ENCODE measurements around the gene IL12RB1. TPM values are rescaled to one million over a fixed set of nuclear protein-coding genes. Genes with fewer than 3 reads are reported as not detected.

The IL12RB1 gene
- total and polyA plus RNA-seq, 2 donors from 2014 or later: 0.45 to 3.2 TPM

DNA sequence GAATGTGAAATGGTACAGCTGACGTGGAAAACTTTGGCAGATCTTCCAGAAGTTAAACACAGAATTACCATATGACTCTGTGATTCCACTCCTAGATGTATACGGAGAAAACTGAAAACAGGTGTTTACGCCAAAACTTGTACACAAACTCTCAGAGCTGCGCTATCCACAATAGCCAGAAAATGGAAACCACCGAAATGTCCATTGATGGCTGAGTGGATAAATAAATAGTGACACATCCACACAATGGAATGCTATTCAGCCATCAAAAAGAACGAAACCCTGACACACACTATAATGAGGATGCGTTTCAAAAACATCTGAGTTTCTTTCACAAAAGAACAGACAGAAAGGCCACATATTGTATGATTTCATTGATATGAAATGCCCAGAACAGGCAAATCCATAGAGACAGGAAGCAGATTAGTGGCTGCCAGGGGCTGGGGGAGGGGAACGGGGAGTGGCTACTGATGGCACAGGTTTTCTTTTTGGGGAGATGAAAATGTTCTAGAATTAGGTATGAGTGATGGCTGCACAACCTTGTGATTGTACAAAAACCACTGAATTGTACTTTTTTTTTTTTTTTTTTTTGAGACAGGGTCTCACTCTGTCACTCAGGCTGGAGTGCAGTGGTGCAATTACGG, 33.0 kb downstream of the IL12RB1 start:
- TF ChIP-seq, protein P1, sequence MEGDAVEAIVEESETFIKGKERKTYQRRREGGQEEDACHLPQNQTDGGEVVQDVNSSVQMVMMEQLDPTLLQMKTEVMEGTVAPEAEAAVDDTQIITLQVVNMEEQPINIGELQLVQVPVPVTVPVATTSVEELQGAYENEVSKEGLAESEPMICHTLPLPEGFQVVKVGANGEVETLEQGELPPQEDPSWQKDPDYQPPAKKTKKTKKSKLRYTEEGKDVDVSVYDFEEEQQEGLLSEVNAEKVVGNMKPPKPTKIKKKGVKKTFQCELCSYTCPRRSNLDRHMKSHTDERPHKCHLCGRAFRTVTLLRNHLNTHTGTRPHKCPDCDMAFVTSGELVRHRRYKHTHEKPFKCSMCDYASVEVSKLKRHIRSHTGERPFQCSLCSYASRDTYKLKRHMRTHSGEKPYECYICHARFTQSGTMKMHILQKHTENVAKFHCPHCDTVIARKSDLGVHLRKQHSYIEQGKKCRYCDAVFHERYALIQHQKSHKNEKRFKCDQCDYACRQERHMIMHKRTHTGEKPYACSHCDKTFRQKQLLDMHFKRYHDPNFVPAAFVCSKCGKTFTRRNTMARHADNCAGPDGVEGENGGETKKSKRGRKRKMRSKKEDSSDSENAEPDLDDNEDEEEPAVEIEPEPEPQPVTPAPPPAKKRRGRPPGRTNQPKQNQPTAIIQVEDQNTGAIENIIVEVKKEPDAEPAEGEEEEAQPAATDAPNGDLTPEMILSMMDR (IDR thresholded peaks at IDR 0.05; ENCODE audit: borderline replicate concordance, extremely low read depth, insufficient read depth): no peak
- peaks cover 0 to 9% (median 6%) of the 10 kb centered on the region in 3 donors for H3K4me1 ChIP-seq (ENCODE audit: control insufficient read depth in 2 of 3, insufficient read depth in 2 of 3, low read depth in 1 of 3, low read length in 3 of 3)

DNA sequence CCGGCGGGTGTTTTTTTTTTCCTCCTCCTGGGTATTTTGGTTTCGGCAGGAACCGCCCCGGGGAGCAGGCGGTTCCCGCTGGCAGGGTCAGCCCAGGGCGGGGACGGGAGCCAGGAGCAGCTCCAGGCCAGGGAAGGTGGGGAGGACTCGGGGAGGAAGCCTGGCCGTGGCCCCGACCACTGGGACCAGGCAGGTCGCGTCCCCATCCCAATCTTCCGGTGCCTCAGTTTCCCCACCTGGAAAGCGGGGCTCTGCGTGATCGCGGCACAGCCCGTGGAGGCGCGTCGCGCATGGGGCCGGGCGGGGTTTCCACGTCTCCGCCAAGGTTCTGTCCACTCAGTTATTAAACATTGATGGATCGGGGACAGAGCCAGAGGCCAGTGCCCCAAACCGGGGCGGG, 34.8 kb downstream of the IL12RB1 start:
- no peak overlapping the region for H3K4me3 ChIP-seq (ENCODE audit: low read length in 3 of 3)
- TF ChIP-seq, protein P1 (IDR thresholded peaks at IDR 0.05; ENCODE audit: borderline replicate concordance, extremely low read depth, insufficient read depth): no peak
- H3K4me1 ChIP-seq (ENCODE audit: control insufficient read depth in 2 of 3, insufficient read depth in 2 of 3, low read depth in 1 of 3, low read length in 3 of 3): peaks cover 0 to 7% (median 3%) of the 10 kb centered on the region in 3 donors
- intact Hi-C loops (cut with DNase I): no loop called here
- no peaks in the 10 kb centered on the region for H3K36me3 ChIP-seq (ENCODE audit: control insufficient read depth in 2 of 3, insufficient read depth in 3 of 3, low read length in 3 of 3)
- H3K27ac ChIP-seq (ENCODE audit: low read depth in 2 of 2, low read length in 2 of 2): peak overlapping the region; percentile 53 to 76
- no peak overlapping the region for H3K9ac ChIP-seq (ENCODE audit: low read length in 3 of 3)
- H3K27me3 ChIP-seq (ENCODE audit: control insufficient read depth, insufficient read depth, low read length): peaks cover 3% of the 10 kb centered on the region
- DNase-seq: peak in 1 of 5 donors; percentile 87
- no peaks in the 10 kb centered on the region for H3K9me3 ChIP-seq (ENCODE audit: control insufficient read depth in 2 of 3, insufficient read depth in 1 of 3, low read length in 3 of 3)
- no peak for FAIRE-seq

More for the DNA sequence above, 33.0 kb downstream of the IL12RB1 start:
- FAIRE-seq (no peak), DNase-seq (no peak)
- intact Hi-C loops (cut with DNase I): no loop called here
- Histone ChIP-seq H3K9ac (ENCODE audit: low read length in 3 of 3) (no peak overlapping the region), H3K36me3 (ENCODE audit: control insufficient read depth in 2 of 3, insufficient read depth in 3 of 3, low read length in 3 of 3) (no peaks in the 10 kb centered on the region), H3K27me3 (ENCODE audit: control insufficient read depth, insufficient read depth, low read length) (peaks cover 3% of the 10 kb centered on the region), H3K9me3 (ENCODE audit: control insufficient read depth in 2 of 3, insufficient read depth in 1 of 3, low read length in 3 of 3) (no peaks in the 10 kb centered on the region), H3K4me3 (ENCODE audit: low read length in 3 of 3) (no peak overlapping the region), H3K27ac (ENCODE audit: low read depth in 2 of 2, low read length in 2 of 2) (no peak overlapping the region)

DNA sequence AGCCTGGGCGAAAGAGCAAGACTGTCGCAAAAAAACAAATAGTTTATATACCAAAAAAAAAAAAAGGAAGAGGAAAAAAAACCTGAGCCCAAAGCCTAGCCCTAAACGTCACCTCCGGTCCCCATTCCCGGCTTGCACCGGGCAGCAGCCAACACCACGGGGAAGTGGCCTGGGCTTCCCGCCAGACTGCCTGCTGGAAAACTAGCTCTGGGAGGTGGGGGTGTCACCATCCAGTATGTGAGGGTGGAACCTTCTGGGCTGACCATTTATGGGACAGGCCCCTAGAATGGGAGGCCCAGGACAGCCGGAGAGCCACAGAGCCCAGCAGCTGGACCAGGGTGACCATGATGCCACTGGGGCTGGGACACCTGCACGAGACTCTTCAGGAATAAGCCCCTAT, 37.3 kb downstream of the IL12RB1 start:
- TF ChIP-seq, protein P1 (IDR thresholded peaks at IDR 0.05; ENCODE audit: borderline replicate concordance, extremely low read depth, insufficient read depth): no peak
- no peaks in the 10 kb centered on the region for H3K36me3 ChIP-seq (ENCODE audit: control insufficient read depth in 2 of 3, insufficient read depth in 3 of 3, low read length in 3 of 3)
- H3K27me3 ChIP-seq (ENCODE audit: control insufficient read depth, insufficient read depth, low read length): peaks cover 3% of the 10 kb centered on the region
- DNase-seq (peak in 3 of 5 donors; percentile 22 to 98 (median 77)), FAIRE-seq (no peak)
- no peak overlapping the region for H3K9ac ChIP-seq (ENCODE audit: low read length in 3 of 3)
- intact Hi-C loops (cut with DNase I): no loop called here
- H3K4me3 ChIP-seq (ENCODE audit: low read length in 3 of 3): no peak overlapping the region
- peaks cover 0 to 12% (median 8%) of the 10 kb centered on the region in 3 donors for H3K4me1 ChIP-seq (ENCODE audit: control insufficient read depth in 2 of 3, insufficient read depth in 2 of 3, low read depth in 1 of 3, low read length in 3 of 3)
- peak overlapping the region; percentile 74 to 90 for H3K27ac ChIP-seq (ENCODE audit: low read depth in 2 of 2, low read length in 2 of 2)
- H3K9me3 ChIP-seq (ENCODE audit: control insufficient read depth in 2 of 3, insufficient read depth in 1 of 3, low read length in 3 of 3): no peaks in the 10 kb centered on the region
